ENCODE results near the gene ZNF653. TPM values are rescaled to one million over a fixed set of nuclear protein-coding genes. Genes with fewer than 3 reads are reported as not detected.
A peak's percentile ranks its signal among the peaks of the same experiment; 100 is the strongest.

The ZNF653 gene
- total and polyA plus RNA-seq, 9 of the 15 experiments (the other 6 are each of a cell fraction or from before 2014, with no cell fraction given) = 1.6 to 8.0 (median 4.2) TPM; not detected in 2

- TF ChIP-seq USF1 (CRISPR knock-in tag; IDR thresholded peaks at IDR 0.05) (peak; percentile 99), CCNT2 (IDR thresholded peaks at IDR 0.05; ENCODE audit: borderline replicate concordance, extremely low read depth, insufficient read length, low read depth, low read length) (peak; percentile 91), KHSRP (IDR thresholded peaks at IDR 0.05) (no peak), ESRRA (IDR thresholded peaks at IDR 0.05; ENCODE audit: borderline replicate concordance, low read depth) (peak; percentile 92; the same call in 1 of the 2 replicates), ZNF511 (CRISPR knock-in tag; IDR thresholded peaks at IDR 0.05) (peak; percentile 99), CBX3 (IDR thresholded peaks at IDR 0.05; ENCODE audit: borderline replicate concordance in 1 of 2, low read length in 2 of 2) (peak in 1 of 2 experiments; percentile 91; a peak in 1 of 3 replicates), ZNF431 (CRISPR knock-in tag; IDR thresholded peaks at IDR 0.05) (peak; percentile 97), ERF (CRISPR knock-in tag; IDR thresholded peaks at IDR 0.05) (peak; percentile 72; the same call in 1 of the 2 replicates), PRDM10 (IDR thresholded peaks at IDR 0.05; ENCODE audit: partially characterized antibody) (no peak), XRCC3 (IDR thresholded peaks at IDR 0.05) (no peak), POLR2B (IDR thresholded peaks at IDR 0.05; ENCODE audit: low read depth, partially characterized antibody) (no peak), PHF21A (IDR thresholded peaks at IDR 0.05; ENCODE audit: borderline replicate concordance, low read depth) (0 out of 2 replicates have a peak, but pooled peaks have one; percentile 44), ZBTB2 (IDR thresholded peaks at IDR 0.05) (no peak), MAX (CRISPR knock-in tag; IDR thresholded peaks at IDR 0.05) (peak; percentile 100), HSF4 (CRISPR knock-in tag; IDR thresholded peaks at IDR 0.05; ENCODE audit: borderline replicate concordance) (no peak), EP300 (IDR thresholded peaks at IDR 0.05; ENCODE audit: low read length) (peak; percentile 28; the same call in 1 of the 2 replicates), SMAD2 (IDR thresholded peaks at IDR 0.05; ENCODE audit: low read depth, low read length) (no peak), TOE1 (IDR thresholded peaks at IDR 0.05; ENCODE audit: borderline replicate concordance) (peak; percentile 90), TOE1 (CRISPR knock-in tag; IDR thresholded peaks at IDR 0.05; ENCODE audit: borderline replicate concordance, low read depth) (peak; percentile 97)
Observed at GRCh38 chr19:11482384-11483050, 23.1 kb downstream of the ZNF653 start (continued).

Data from K562 (cell line).